RPMI7951 (cell line): Measurements from ENCODE around the gene CDK5R1. TPM values are rescaled to one million over a fixed set of nuclear protein-coding genes. Genes with fewer than 3 reads are reported as not detected.

Experiments used
- total RNA-seq: library from RNA; depleted of rRNA; stranded (reverse); fragments of >200 nt; shearing (Covaris generic); gene quantifications from 2 replicates; pipeline ENCODE4 v1.2.3, GENCODE V29; 2014; rRNA removed

Gene CDK5R1
- total RNA-seq, 1 experiment from 2014 or later = 3.4 TPM

Other genes with a start within 250 kb of the CDK5R1 start
- 0.24 and 0.29 TPM in 2 replicates for gene RHBDL3, start 221.2 kb upstream of the CDK5R1 start, total RNA-seq
- 12.5 and 18.4 TPM in 2 replicates for gene C17orf75, start 144.8 kb upstream of the CDK5R1 start, total RNA-seq
- 128 and 151 TPM in 2 replicates for gene ZNF207, start 136.8 kb upstream of the CDK5R1 start, total RNA-seq
- 73.9 and 77.9 TPM in 2 replicates for gene PSMD11, start 42.5 kb upstream of the CDK5R1 start, total RNA-seq